HG03469 (cell line): ENCODE results near the gene B3GNT3.
A peak's percentile ranks its signal among the peaks of the same experiment; 100 is the strongest.

Source experiments
- ATAC-seq: cut with Tn5 transposase; IDR thresholded peaks from one replicate; pipeline ENCODE4 v1.9.1; 2021; ENCODE audit warnings: mild to moderate bottlenecking, moderate library complexity, moderate number of reproducible peaks; ENCODE audit not compliant: unreplicated experiment

The B3GNT3 gene, protein sequence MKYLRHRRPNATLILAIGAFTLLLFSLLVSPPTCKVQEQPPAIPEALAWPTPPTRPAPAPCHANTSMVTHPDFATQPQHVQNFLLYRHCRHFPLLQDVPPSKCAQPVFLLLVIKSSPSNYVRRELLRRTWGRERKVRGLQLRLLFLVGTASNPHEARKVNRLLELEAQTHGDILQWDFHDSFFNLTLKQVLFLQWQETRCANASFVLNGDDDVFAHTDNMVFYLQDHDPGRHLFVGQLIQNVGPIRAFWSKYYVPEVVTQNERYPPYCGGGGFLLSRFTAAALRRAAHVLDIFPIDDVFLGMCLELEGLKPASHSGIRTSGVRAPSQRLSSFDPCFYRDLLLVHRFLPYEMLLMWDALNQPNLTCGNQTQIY

DNA sequence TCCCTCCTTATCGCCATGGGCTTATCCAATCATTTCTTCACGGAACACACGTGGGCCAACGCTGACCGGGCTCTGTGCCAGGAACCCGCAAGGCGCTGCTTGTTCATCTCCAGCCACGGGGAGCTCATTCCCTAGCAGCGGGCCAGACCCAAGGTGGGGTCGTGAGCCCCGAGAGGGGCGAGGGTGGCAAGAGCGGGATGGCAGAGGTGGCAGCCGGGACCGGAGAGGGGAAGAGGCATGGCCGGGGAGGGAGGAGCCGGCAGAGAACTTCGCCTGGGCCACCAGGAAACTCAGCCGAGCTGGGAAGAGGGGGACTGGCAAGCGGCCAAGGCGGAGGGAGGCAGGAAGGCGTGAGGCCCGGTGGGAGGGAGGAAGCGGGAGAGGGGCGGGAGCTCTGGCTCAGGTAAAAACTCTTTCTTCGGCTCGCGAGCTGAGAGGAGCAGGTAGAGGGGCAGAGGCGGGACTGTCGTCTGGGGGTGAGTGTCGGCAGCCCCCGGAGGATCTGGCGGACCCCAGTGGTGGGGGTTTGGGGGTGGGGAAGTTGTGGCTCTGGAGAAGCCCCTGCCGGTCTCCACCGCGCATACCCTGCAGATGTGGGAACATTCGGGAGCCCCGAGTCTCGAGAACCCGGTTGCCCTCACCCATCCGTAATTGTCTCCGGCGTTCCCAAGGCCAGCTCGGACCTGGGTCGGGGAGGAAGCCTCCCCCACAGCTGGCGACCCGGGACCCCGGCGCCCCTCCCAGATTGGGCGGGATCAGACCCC, at the start of gene B3GNT3:
B3GNT3 (plus strand) TSS at position 408 of the 764 bp plus-strand sequence. CDS start 12,670 bp downstream, outside the sequence.
- no peak for ATAC-seq

DNA sequence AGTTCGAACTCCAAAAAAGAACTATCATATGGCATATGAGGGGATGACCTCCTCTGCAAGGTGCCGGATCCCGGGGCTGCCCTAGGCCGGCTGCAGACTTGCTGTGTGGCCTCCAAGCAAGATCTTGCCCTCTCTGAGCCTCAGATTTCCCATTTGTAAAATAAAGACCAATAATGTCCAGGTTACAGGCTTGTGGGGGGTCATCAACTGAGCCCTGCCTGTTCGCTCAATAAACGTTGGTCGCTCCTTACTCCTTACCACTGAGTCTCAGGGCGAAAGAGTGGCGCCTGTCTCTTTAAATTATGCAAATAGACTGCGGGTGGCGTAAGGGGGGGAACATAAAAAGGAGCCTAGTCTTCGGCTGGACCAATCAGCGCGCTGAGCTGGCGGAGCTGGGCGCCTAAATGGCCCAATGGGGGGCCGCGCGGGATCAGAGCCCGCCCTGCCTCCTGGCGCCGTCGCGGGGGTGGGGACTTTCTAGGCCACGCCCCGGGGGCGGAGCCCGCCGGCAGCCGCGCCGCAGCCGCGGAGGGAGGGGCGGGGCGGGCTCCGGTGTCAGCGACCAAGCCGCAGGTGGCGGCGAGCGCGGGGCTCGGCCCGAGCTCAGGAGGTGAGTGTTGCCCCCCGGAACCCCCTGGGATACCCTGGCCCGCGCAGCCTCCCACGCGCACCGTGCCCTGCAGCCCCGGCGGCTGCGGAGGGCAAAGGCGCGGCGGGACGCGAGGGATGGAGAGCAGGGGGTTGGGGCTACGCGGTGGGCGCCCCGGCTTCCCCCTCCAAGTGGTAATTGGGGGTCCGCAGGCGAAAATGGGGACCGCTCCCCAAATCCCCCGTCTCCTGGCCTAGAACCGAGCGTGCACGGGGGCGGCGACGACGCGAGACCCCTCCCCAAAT, 47.5 kb upstream of the B3GNT3 start:
- ATAC-seq = peak; percentile 49

DNA sequence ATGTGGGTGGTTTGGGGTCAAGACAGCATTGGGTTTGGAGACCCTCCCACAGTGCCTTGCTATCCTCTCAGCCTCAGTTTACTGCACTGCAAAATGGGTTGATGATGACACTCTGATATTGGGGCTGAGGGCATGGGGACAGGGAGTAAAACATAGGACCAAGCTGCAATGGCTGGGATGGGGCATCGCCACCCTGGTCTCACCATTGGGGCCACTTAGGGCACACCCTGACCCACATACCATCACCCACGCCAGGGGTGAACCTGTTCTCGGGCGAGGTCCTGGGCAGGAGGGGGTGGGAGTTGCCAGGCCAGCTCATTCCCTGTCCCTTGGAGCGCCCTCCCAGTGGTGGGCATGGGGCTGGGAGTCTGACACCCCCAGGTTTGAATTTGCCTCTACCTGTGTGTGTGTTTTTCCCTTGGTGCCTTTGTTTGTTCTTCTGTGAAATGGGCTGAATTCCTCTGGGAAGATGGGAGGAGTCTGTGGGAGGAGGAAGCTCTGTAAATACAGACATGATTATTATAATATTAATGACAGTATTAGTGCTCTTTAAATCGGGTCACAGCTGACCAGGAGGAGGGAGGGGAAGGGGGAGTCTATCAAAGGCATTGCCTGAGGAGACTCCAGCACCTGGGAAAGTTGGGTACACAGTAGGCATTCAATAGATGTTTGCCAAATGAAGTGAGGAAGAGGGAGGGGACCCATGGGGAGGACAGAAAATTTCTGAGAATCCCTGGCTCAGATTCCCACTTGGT, 45.9 kb upstream of the B3GNT3 start:
- no peak for ATAC-seq

DNA sequence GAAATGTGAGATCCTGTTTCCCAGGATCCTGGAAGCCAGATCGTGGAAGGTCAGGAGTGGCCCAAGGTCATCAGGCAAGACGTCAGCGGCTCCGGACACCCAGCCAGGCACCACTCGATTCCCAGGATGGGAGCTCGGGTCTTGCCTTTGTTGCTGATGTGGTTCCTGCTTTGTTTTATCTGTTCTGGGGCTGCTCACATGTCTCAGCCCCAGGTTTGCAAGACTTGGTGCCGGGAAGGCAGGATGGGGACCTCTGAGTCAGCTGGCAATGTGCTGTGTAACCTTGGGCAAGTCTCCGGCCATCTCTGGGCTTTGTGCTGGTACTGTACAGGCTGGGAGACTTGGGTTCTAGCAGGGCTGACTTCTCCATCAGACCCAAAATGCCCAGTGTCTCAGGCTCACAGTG, 45.0 kb upstream of the B3GNT3 start:
- no peak for ATAC-seq

DNA sequence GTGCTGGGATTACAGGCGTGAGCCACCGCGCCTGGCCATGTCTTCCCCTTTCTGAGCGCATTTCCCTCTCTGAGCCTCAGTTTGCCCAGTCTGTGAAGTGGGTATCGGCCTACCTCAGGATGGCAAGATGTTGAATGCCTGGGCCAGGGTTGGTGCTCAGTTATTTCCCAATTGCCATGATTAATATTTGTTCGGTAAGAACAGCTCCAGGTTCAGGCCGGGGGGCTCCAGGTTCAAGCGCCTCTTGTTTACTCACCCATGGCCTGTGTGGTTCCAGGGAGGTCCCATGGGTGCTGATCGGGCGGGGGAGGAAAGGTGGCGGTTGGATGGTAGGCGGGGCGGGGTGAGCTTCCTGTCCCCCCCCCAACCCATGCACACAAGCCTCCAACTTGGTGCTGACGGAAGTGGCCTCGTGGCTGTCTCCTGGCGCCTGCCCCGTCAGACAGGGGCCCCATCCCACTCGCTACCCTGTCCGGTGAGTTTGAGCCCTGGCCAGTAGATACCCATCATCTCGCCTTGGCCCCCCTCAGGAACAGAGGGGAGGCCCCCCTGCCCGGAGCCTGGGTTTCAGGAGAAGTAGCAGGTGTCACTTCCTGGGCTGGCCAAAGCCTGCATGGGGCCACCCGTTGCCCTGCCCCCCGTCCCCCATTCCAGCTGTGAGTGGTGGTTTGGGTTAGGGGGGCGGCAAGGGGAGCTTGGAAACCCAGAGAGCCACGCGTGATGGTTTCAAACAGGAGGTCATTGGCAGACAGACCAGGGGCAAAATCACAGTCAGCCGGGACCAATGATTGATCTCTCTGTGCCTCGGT, 43.6 kb upstream of the B3GNT3 start, which contains the start of gene FCHO1:
FCHO1 (plus strand) TSS at position 375 of the 809 bp plus-strand sequence. CDS start 3,688 bp downstream, outside the sequence.
- ATAC-seq = no peak

DNA sequence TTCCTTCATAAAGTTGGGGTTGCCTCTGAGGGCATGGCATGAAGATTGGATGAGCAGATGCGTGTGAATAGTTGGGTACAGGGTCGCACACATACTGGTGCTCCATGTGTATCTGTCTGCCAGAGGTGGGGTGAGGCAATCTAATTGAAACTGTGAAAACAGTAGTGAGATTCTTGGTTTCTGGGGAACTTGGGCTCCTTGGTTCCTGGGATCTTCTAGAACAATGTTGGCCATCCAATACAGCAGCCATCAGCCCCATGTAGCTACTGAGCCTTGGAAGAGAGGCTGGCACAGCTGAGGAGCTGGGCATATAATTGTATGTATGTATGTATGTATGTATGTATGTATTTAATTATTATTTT, 43.0 kb upstream of the B3GNT3 start:
- ATAC-seq = no peak

DNA sequence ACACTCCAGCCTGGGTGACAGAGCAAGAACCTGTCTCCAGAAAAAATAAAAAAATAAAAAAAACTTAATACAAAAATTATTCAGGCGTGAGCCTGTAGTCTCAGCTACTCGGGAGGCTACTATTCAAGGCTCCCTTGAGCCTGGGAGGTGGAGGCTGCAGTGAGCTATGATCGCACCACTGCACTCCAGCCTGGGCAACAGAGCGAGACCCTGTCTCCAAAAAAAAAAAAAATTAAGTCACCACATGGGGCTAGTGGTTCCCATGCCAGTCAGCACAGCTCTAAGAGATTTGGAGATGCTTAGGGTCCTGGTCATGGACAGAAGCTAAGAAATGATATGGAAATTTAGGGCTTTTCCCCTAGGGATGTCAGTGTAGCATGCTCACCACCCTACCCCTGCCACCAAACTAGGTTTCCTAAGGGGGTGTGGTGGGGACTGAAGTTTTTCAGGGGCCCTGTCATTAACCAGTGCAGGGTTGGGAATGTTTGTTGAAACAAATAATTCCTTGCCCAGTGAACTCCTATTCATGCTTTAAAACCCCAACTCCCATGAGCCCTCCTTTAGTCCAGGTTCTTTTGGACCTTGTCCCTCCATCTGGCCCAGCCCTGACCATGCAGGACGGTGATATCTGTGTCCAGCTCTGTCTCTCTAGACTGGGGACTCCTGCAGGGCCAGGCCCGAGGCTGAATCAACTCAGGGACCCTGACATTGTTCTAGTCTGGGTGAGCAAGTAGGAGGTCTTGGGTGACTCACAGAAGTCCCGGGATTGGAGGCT, 41.9 kb upstream of the B3GNT3 start:
- no peak for ATAC-seq

DNA sequence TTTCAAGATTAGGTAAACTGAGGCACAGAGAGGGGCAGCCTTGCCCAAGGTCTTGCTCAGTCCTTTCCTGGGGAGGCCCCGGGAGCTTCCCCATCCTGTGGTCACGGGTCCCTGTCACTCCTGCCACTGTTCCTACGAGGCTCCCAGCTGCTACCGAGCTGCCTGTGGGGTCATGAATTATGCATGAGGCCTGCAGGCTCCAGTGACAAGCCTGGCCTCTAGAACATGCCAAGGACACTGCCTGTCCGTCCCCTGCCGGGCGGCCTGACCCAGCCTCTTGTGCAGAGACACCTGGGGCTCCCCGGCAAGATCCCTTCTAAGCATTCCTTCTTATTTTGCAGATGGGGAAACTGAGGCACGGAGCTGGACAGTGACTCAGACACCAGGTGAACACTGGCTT, 41.0 kb upstream of the B3GNT3 start:
- no peak for ATAC-seq

DNA sequence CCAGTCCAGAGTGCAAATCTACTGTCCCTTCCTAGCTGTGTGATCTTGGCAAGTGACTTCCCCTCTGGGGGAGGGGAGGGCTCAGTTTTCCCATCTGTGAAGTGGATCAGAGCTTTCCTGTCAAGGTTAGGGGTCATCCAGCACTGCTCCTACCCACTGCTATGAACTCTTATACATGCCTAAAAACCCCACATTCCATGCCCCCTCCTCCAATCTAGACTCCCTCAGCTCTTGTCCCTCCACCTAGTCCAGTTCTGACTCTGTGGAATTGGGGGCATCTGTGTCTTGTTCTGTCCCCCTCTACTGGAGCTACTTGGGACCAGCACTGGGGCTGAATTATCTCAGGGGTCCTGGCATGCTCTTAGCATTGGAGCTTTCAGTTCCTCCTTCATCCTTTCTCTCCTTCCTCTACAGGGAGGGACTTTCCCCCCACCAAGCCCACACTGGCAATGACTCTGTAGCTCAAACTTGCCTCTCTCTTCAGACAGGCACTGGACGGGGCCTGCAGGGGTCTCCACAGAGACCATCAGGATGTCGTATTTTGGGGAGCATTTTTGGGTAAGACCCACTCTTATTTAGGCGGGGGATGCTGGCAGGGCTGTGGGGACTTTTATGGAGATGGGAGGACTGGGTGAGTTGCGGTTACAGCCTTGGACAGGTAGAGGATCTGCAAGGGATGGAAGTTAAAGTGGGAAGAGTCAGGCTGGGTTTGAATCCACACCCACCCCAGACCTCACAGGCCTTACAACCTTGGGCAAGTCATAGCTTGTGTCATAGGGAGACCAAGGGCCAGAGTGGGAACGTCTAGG, 40.1 kb upstream of the B3GNT3 start:
- ATAC-seq = no peak

DNA sequence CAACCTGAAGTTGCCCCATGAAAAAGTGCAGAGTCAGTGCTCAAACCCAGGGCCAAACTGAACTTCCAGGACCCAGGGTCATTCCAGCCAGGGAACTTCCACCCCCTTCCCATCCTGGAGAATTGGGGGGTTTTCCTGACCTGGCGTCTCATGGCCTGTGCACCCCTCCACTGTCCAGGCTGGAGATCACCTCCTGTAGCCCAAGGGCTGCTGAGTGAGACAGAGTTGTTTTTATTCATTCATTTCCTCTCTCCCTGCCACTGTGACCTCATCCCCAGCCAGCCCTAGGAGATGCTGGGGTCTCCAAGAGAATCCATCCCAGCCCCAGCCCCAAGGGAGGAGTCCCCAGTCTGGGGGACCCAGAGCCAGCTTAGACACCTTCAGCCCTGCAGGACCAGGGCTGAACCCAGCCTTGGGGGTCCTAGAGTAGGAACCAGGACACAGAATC, 39.5 kb upstream of the B3GNT3 start:
- no peak for ATAC-seq

DNA sequence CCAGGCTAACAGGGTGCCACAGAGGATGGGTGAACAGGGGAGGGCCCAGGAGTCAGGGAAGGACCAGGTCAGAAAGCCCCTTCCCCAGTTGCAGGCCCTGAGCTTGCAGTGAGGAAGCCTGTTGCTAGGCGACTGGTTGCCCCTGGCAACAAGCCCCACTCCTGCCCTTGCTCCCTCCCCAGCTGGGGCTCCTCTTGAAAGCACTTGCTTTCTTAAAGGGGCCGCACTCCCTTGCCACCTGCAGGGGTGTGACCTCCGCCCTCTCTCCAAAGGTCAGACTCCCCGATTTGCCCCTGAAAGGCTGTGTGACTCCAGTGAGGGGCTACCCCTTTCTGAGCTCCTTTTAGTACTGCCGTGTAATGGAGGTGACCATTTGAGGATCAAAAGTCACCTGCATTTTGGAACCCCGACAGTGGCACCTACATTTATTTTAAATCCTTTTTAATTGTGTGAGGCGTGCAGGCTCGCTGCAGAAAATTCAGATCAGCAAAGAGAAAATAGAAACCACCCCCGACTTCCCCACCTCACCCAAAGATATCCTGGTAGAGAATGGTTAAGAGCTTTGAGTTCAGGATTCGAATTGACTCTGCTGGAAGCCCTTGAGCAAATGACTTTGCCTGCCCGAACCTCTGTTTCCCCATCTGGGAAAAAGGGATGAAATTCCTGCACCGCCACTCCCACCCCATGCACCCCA, 38.8 kb upstream of the B3GNT3 start:
- no peak for ATAC-seq

DNA sequence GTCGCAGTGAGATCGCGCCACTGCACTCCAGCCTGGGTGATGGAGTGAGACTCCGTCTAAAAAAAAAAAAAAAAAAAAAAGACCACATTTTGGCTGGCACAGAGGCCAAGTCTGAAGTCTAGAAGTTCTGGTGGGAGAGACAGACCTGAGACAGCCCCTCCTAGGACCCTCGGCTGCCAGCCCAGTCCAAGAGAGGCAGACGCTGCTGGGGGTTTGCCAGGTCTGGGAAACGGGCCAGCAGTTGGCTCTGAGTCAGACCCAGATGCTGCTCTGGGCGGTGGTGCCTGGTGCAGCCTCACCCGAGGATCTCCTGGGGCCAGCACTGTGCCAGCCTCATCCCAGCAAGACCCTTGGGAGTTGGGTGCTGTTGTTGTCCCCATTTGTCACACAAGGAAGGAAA, 37.8 kb upstream of the B3GNT3 start:
- ATAC-seq = no peak

DNA sequence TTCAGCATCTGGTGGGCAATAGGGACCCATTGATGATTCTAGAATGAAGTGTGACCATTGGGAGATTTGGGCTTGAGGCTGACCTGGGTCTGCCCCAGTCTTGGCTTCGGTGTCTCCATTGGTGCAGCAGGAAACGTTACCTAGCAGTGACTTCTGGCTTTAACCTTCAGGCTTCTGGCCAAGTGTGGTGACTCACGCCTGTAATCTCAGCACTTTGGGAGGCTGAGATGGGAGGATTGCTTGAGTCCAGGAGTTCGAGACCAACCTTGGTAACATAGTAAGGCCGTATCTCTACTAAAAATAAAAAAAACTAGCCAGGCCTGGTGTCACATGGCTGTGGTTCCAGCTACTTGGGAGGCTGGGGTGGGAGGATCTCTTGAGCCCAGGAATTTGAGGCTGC, 36.4 kb upstream of the B3GNT3 start:
- ATAC-seq = no peak

DNA sequence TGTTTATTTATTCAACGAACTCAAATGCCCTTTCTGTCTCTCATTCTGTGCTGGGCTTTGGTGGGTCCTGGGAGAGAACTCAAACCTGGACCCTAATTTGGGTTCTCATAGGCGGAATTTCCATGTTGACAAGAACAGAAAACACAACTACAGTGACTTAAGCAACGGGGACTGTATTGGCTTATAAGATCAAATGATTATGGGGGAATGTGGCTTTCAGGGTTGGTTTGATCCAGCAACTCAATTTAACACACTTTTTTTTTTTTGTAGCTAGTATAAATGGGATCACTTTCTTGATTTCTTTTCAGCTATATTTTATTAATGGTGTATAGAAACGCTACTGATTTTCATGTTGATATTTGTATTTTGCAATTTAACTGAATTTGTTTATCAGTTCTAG, 33.8 kb upstream of the B3GNT3 start:
- no peak for ATAC-seq

DNA sequence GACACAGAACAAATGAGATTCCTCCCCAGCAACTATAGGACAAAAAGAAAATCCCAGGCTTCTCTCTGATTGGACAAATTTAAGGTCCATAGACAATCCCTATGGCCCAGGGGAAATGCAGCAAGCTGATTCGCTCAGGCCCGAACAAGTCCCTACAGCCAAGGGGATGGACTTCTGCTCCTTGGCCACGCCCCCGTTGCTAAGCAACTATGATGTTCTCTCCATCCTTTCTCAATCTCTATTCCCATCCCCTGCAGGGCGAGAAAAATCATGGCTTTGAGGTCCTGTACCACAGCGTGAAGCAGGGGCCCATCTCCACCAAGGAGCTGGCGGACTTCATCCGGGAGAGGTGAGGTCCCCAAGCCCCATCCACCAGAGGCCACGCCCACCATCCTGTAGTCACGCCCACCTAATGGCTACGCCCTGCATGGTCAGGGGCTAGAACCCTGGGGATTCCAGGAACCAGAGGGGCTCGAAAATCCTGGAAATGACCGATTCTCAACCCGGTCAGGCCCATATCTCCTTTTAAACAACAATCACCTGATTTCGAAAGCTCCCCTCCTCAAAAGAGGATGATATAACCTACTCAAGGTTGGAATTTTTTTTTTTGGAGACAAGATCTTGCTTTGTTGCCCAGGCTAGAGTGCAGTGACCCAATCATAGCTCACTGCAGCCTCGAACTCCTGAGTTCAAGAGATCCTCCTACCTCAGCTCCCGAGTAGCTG, 32.3 kb upstream of the B3GNT3 start:
- ATAC-seq = no peak

DNA sequence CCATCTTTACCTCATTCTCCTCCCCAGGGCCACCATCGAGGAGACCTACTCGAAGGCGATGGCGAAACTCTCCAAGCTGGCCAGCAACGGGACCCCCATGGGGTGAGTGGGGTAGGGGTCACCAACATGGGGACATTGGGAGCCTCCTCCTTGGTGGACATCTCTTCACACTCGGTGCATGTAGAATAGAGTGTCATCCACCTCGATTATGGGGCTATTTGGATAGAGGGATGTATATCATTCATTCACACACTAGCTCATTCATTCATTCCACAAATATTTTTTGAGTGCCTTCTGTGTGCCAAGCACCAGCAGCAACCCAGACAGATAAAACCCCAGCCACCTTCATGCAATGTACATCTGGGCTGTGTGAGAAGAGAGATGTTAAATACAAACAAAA, 30.6 kb upstream of the B3GNT3 start:
- ATAC-seq = no peak
